GM18499 (cell line): ENCODE data around the gene P2RX3.
"Not testable (repeated sequence)": the region's sequence is repeated elsewhere in the genome, so short reads cannot be mapped to it uniquely, and the experiment has no call there.

Experiments used
- ATAC-seq: cut with Tn5 transposase; IDR thresholded peaks from one replicate; pipeline ENCODE4 v1.9.1; 2021; ENCODE audit warnings: moderate number of reproducible peaks; ENCODE audit not compliant: insufficient read depth, unreplicated experiment

Gene P2RX3

DNA sequence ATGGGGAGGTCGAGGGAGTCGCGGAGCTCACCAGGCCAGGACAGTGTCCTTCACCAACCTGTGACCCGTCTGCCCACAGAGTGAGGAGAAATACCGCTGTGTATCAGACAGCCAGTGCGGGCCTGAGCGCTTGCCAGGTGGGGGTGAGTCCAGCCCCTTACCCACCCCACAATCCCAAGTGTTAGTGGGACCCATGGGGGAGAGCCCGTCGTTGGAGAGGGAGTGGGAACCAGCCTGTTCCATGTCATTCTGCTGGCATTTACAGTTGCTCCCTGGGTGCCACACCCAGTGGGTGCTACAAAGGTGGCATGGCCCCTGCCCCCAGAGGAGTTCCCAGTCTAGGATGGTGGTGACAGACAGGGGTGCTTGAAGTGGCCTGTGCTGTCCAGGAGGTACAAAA is 9.2 kb downstream of the P2RX3 start:
- no peak for ATAC-seq

DNA sequence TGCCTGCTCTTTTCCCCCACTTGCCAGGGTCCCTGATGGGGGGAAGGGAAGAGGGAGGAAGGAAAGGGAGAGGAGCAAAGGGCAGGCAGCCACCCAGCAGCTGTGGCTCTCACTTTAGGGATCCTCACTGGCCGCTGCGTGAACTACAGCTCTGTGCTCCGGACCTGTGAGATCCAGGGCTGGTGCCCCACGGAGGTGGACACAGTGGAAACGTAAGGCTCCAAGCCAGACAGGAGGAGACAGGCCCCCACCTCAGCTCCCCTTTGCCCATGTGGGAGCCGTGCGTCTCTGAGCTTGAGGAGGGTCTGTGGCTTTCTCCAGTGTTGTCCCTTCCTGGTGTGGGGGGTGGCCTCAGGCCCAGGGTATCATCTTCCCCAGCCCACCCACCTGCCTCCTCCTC is 9.9 kb downstream of the P2RX3 start:
- no peak for ATAC-seq

DNA sequence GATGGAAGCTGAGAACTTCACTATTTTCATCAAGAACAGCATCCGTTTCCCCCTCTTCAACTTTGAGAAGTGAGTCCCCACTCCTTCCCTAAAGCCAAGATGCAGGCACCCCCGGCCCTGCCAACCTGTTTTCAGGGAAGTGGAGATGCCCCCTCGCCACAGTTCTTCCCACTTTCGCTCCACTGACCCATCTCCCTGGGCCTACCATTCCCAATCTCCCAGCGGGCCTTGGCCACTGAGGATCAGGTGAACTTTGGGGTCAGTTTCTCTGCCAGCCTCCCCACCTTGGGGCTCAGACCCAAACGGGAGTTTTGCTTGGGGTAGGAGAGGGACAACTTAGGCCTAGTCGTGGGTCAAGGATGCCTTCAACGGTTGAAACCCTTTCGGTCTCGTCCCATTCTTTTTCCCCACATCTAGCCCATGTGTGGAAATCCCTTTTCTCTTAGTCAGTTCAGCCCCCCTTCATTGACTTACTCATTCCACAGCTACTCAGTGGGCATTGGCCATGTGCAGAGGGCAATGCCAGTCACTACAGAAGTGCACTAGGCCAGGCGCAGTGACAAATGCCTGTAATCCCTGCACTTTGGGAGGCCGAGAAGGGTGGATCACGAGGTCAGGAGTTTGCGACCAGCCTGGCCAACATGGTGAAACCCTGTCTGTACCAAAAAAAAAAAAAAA is 10.6 kb downstream of the P2RX3 start:
- ATAC-seq = no peak

DNA sequence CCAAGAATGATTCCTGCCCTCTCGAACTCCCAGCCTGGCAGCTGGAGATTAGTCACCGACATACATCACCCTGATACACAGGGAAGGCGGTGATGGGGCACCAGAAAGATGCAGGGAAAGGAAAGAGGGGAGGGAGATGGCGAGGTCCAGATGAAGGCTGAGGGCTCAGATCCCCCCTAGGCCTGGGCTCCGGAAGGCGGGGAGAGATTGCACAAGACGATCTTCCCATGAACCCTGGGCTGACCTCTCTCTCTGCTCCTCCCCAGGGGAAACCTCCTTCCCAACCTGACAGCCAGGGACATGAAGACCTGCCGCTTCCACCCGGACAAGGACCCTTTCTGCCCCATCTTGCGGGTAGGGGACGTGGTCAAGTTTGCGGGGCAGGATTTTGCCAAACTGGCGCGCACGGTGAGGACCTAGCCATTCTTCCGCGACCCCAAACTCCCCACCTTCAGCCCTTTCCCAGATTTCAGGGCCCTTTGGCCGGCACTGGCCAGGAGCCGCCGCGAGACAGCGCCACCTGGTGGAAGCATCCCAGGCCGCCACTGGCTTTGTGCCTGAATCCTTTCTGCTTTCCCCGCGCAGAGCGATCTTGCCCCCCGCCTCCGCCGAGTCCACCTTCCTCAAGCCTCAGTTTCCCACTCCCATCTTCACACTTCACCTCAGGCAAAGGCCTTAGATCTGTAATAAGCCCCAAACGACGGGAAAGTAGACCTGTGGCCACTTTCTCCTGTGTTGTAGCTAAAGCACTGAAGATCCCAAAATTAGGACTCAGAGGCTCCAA is 11.5 kb downstream of the P2RX3 start:
- ATAC-seq = no peak

DNA sequence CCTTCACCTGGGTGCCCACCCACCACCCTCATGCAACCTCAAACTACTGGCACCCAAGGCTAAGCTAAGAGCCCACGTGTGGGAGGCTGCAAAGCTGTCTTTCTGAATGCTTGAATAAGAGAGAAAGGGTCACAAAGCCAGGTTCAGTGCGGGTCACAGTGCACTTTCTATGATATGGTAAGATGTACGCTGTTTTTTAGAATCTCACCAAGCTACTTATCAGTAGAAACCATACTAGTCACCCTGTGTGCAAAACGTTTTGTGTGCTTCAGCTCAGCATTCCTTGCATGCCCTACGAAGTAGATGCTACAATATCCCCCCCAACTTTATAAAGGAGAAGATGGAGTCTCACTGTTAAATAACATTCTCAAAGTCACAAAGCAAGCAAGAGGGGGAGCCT is 14.9 kb downstream of the P2RX3 start:
- no peak for ATAC-seq

GRCh38 chr11:57353446-57353845 is 15.3 kb downstream of the P2RX3 start:
- ATAC-seq = no peak

- ATAC-seq = no peak
Observed at GRCh38 chr11:57353852-57354251, 15.7 kb downstream of the P2RX3 start.

GRCh38 chr11:57354699-57355098 is 16.5 kb downstream of the P2RX3 start:
- ATAC-seq = no peak

DNA sequence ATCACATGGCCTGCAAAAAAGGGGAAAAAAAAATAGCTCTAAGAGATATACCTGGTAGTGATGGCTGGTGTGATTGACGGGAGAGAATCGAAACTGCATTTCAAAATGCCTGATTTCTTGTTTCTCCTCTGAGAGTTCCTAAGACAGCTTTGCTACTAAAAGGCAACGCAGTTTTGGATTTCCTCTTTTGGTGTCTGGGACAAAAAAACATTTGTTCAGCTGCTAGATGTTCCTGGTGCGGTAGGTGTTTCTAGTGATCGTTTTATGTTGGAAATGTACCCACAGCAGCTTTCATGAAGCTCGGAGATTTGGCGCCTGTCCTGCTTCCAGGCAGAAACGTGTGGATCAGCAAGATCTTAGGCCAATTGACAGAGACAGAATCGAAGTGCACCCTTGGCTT is 18.1 kb downstream of the P2RX3 start:
- ATAC-seq = no peak

DNA sequence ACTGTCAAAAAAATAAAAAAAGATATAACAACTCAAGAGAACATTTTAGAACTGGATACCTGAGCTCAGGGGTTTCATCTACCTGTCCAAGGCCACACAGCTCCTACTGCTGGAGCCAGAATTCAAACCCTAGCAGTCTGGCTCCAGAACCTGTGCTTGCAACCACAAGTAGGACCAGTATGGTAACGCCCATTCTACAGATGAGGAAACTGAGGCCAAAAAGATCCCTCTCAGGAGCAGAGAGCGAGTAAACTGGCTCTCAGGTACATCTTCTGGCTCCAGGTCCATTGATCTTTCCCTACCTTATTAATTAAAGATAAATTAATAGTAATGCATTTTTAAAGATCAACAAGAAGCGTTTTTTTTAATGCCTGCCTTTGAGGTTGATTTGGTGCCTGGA is 19.2 kb downstream of the P2RX3 start:
- ATAC-seq = no peak

DNA sequence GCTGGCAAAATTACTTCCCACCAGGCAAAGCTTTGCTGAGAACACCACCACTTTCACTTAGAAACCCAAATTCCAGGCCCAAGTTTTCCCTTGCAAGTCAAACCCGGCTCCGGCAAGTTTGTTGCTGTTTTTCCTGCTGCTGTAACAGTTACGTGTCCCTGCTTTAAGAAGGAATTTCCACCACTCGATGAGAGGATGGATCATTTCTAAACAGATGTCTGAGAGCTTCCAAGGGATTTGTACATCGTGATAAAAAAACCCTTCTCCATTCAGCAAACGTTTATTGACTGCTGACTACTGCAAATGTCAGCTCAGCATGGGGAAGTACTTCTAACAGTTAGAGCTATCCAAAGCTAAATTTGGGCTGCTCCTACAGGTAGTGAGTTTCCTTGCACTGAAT is 19.7 kb downstream of the P2RX3 start:
- no peak for ATAC-seq

DNA sequence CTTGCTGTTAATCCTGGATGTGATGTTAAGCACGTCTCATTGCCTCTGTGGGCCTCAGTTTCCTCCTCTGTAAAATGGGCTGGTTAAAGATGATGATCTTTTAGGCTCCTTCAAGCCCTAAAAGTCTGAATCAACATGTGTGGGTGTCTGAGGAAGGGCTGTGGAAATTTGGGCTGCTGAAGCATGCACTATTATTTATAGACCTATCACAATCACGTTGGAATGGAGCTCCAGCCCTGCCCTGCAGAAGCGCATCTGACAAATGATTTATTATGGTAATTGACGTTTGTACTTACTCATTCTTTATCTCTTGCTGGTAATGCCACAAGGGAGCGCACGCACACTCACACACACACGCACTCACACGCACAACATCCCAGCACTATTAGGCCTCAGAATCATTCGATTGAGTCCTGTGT is 20.4 kb downstream of the P2RX3 start:
- ATAC-seq = no peak

- ATAC-seq = no peak
Observed at GRCh38 chr11:57358991-57359390, 20.8 kb downstream of the P2RX3 start.

GRCh38 chr11:57359396-57359795 is 21.2 kb downstream of the P2RX3 start:
- ATAC-seq = no peak

- ATAC-seq = no peak
Observed at GRCh38 chr11:57359896-57360690, 21.9 kb downstream of the P2RX3 start.

- ATAC-seq = no peak
Observed at GRCh38 chr11:57360991-57361390, 22.8 kb downstream of the P2RX3 start.

GRCh38 chr11:57361420-57361819 is 23.3 kb downstream of the P2RX3 start:
- not testable (repeated sequence) for ATAC-seq

- ATAC-seq = no peak
Observed at GRCh38 chr11:57361926-57362325, 23.8 kb downstream of the P2RX3 start.

GRCh38 chr11:57363131-57364080 is 25.3 kb downstream of the P2RX3 start:
- ATAC-seq = no peak
